Activated CD4-positive, alpha-beta T cell treated with anti-CD3 and anti-CD28 coated beads for 24 hours (primary cell): ENCODE measurements around the gene IFNA5.

Source experiments
- DNase-seq, 2 donors: peaks; one replicate each; pipeline ENCODE4 v3.0.0-alpha.2; 2020; ENCODE audit warnings: low read depth in 2 of 2

Gene IFNA5

GRCh38 chr9:21294364-21294774 lies 10.7 kb downstream of the IFNA5 start:
- no peak for DNase-seq

GRCh38 chr9:21289848-21290247 lies 15.3 kb downstream of the IFNA5 start:
- no peak for DNase-seq

GRCh38 chr9:21287280-21287679 lies 17.8 kb downstream of the IFNA5 start:
- no peak for DNase-seq

GRCh38 chr9:21286659-21287058 lies 18.5 kb downstream of the IFNA5 start:
- DNase-seq, result no peak

- DNase-seq, result no peak
Observed at GRCh38 chr9:21286099-21286498, 19.0 kb downstream of the IFNA5 start.

- DNase-seq, result no peak
Observed at GRCh38 chr9:21281275-21281674, 23.8 kb downstream of the IFNA5 start.

- DNase-seq, result no peak
Observed at GRCh38 chr9:21268347-21268657, 36.8 kb downstream of the IFNA5 start.

- DNase-seq, result no peak
Observed at GRCh38 chr9:21267485-21268346, 37.4 kb downstream of the IFNA5 start.

- DNase-seq, result no peak
Observed at GRCh38 chr9:21266733-21267484, 38.2 kb downstream of the IFNA5 start.

- DNase-seq, result no peak
Observed at GRCh38 chr9:21265421-21266189, 39.5 kb downstream of the IFNA5 start.

GRCh38 chr9:21255538-21256212 lies 49.4 kb downstream of the IFNA5 start:
- no peak for DNase-seq
